HG03060 (cell line): Measurements from ENCODE around the gene VGLL2.
"Not testable (repeated sequence)": the region's sequence is repeated elsewhere in the genome, so short reads cannot be mapped to it uniquely, and the experiment has no call there.

Experiments
- ATAC-seq: cut with Tn5 transposase; IDR thresholded peaks from one replicate; pipeline ENCODE4 v1.9.1; 2021; ENCODE audit warnings: low read depth, moderate number of reproducible peaks; ENCODE audit not compliant: unreplicated experiment

Gene VGLL2

GRCh38 chr6:117265410-117266256 is at the start of gene VGLL2:
VGLL2 (plus strand) TSS chr6:117265558; CDS start chr6:117265764, 206 bp downstream.
- ATAC-seq: no peak

- no peak for ATAC-seq
Measured at GRCh38 chr6:117222861-117223260, 42.5 kb upstream of the VGLL2 start.

GRCh38 chr6:117226778-117227177 is 38.6 kb upstream of the VGLL2 start:
- ATAC-seq: no peak

- no peak for ATAC-seq
Measured at GRCh38 chr6:117227245-117227962, 38.0 kb upstream of the VGLL2 start.

- ATAC-seq: no peak
Measured at GRCh38 chr6:117228202-117228601, 37.2 kb upstream of the VGLL2 start.

GRCh38 chr6:117229870-117230269 is 35.5 kb upstream of the VGLL2 start:
- ATAC-seq: no peak

GRCh38 chr6:117231466-117231865 is 33.9 kb upstream of the VGLL2 start:
- ATAC-seq: no peak

GRCh38 chr6:117232196-117232595 is 33.2 kb upstream of the VGLL2 start:
- ATAC-seq: no peak

GRCh38 chr6:117233145-117233544 is 32.2 kb upstream of the VGLL2 start:
- ATAC-seq: no peak

- ATAC-seq: no peak
Measured at GRCh38 chr6:117237561-117237960, 27.8 kb upstream of the VGLL2 start.

GRCh38 chr6:117244571-117244970 is 20.8 kb upstream of the VGLL2 start:
- ATAC-seq: not testable (repeated sequence)

GRCh38 chr6:117244979-117245378 is 20.4 kb upstream of the VGLL2 start:
- ATAC-seq: not testable (repeated sequence)

GRCh38 chr6:117253785-117254184 is 11.6 kb upstream of the VGLL2 start:
- ATAC-seq: no peak

- no peak for ATAC-seq
Measured at GRCh38 chr6:117262799-117263198, 2.6 kb upstream of the VGLL2 start.

- no peak for ATAC-seq
Measured at GRCh38 chr6:117263353-117263927, 1.9 kb upstream of the VGLL2 start.

- ATAC-seq: no peak
Measured at GRCh38 chr6:117264369-117264691, 1.0 kb upstream of the VGLL2 start.

GRCh38 chr6:117264692-117265409 is 507 bp upstream of the VGLL2 start:
- ATAC-seq: no peak

- no peak for ATAC-seq
Measured at GRCh38 chr6:117266257-117267053, 1.1 kb downstream of the VGLL2 start.

GRCh38 chr6:117267054-117267347 is 1.6 kb downstream of the VGLL2 start:
- ATAC-seq: no peak

GRCh38 chr6:117267766-117268534 is 2.6 kb downstream of the VGLL2 start:
- no peak for ATAC-seq
